Liver (tissue), 3 donors: ENCODE measurements around the gene CELF4.

ENCODE experiments used
- FOXA1 ChIP-seq: IDR thresholded peaks from 2 replicates; pipeline ENCODE4 v1.6.1; 2016; ENCODE audit warnings: antibody characterized with exemption
- JUND ChIP-seq, 2 donors: IDR thresholded peaks; 2 replicates each; pipeline ENCODE4 v1.6.1; 2016; ENCODE audit warnings: antibody characterized with exemption in 2 of 2
- NR2F2 ChIP-seq: IDR thresholded peaks from 2 replicates; pipeline ENCODE4 v1.6.1; 2016; ENCODE audit warnings: antibody characterized with exemption
- TAF1 ChIP-seq: conservative IDR thresholded peaks from 2 replicates; pipeline ENCODE4 v1.6.1; 2016; ENCODE audit warnings: antibody characterized with exemption, mild to moderate bottlenecking
- TF ChIP-seq, protein P1 (sequence below): fragments of 150-350 bp; IDR thresholded peaks from 2 replicates; pipeline ENCODE4 v1.5.1; 2017; ENCODE audit warnings: improper control_type of control experiment, low read depth, low read length; ENCODE audit not compliant: missing input control
- TF ChIP-seq, protein P2 (sequence below): IDR thresholded peaks from 2 replicates; pipeline ENCODE4 v1.6.1; 2016; ENCODE audit warnings: antibody characterized with exemption
- TF ChIP-seq, protein P3 (sequence below): IDR thresholded peaks from 2 replicates; pipeline ENCODE4 v1.6.1; 2016; ENCODE audit warnings: antibody characterized with exemption
- TF ChIP-seq, protein P4 (sequence below): IDR thresholded peaks from 2 replicates; pipeline ENCODE4 v1.6.1; 2016; ENCODE audit warnings: antibody characterized with exemption
- donor health status: healthy.
- donor health status: healthy.

DNA sequence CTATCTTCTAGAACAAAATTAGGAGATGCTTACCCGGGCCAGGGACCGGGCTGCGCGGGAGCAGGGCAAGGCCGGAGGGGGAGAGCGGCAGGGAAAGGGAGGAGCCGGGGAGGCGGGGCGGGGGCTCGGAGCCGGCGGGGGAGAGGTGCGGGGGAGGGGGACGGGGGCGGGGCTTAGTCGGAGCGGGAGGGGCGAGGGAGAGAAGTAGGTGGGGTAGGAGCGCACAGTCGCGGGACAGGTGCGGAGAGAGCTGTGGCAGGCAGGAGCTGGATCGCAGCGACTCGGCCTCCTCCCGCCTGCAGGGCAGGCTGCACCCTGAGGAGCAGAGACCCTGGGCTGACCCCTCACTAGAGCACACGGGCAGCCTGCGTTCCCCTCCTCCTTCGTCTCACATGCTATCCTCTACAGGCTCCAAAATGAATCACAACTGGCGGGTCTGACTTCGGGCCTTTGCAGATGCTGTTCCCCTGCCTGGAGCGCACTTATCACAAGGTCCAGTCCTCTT is 290.3 kb downstream of the CELF4 start:
- TF ChIP-seq, protein P1, sequence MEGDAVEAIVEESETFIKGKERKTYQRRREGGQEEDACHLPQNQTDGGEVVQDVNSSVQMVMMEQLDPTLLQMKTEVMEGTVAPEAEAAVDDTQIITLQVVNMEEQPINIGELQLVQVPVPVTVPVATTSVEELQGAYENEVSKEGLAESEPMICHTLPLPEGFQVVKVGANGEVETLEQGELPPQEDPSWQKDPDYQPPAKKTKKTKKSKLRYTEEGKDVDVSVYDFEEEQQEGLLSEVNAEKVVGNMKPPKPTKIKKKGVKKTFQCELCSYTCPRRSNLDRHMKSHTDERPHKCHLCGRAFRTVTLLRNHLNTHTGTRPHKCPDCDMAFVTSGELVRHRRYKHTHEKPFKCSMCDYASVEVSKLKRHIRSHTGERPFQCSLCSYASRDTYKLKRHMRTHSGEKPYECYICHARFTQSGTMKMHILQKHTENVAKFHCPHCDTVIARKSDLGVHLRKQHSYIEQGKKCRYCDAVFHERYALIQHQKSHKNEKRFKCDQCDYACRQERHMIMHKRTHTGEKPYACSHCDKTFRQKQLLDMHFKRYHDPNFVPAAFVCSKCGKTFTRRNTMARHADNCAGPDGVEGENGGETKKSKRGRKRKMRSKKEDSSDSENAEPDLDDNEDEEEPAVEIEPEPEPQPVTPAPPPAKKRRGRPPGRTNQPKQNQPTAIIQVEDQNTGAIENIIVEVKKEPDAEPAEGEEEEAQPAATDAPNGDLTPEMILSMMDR: no peak
- TF ChIP-seq NR2F2 (no peak), FOXA1 (no peak), TAF1 (no peak), JUND (IDR thresholded peaks at IDR 0.05) (no peak)
- TF ChIP-seq, protein P2, sequence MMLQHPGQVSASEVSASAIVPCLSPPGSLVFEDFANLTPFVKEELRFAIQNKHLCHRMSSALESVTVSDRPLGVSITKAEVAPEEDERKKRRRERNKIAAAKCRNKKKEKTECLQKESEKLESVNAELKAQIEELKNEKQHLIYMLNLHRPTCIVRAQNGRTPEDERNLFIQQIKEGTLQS: no peak
- TF ChIP-seq, protein P3, sequence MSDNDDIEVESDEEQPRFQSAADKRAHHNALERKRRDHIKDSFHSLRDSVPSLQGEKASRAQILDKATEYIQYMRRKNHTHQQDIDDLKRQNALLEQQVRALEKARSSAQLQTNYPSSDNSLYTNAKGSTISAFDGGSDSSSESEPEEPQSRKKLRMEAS: no peak
- TF ChIP-seq, protein P4, sequence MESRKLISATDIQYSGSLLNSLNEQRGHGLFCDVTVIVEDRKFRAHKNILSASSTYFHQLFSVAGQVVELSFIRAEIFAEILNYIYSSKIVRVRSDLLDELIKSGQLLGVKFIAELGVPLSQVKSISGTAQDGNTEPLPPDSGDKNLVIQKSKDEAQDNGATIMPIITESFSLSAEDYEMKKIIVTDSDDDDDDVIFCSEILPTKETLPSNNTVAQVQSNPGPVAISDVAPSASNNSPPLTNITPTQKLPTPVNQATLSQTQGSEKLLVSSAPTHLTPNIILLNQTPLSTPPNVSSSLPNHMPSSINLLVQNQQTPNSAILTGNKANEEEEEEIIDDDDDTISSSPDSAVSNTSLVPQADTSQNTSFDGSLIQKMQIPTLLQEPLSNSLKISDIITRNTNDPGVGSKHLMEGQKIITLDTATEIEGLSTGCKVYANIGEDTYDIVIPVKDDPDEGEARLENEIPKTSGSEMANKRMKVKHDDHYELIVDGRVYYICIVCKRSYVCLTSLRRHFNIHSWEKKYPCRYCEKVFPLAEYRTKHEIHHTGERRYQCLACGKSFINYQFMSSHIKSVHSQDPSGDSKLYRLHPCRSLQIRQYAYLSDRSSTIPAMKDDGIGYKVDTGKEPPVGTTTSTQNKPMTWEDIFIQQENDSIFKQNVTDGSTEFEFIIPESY: no peak
